K562 (cell line): Measurements from ENCODE around the gene FZD8. TPM values are rescaled to one million over a fixed set of nuclear protein-coding genes. Genes with fewer than 3 reads are reported as not detected.

Source experiments
- ATAC-seq: fragments of 200-7000 bp; cut with Tn5 transposase; 3 replicates; pipeline ENCODE4 v1.9.1; 2020; ENCODE audit warnings: moderate library complexity
- BruUV-seq: library from RNA; stranded (reverse); fragments of 400-500 nt; replicated peaks from 2 replicates; lab custom pipeline; 2021; lab: Mats Ljungman, UMichigan
- CTCF ChIA-PET: fragments of 300-600 bp; formaldehyde crosslinking; extraction: SDS; loops from one replicate; lab custom pipeline; 2021; ENCODE audit warnings: low intra/inter-chr PET ratio; lab: Yijun Ruan, JAX
- POLR2A ChIA-PET: fragments of 300-600, 350-650 bp; sonication (Branson Sonifier 250); formaldehyde crosslinking; extraction: SDS; loops from one replicate; lab custom pipeline; 2021; ENCODE audit warnings: antibody characterized with exemption, inconsistent platforms; lab: Yijun Ruan, JAX
- DNase-seq, 4 experiments: peaks; one replicate each; pipeline versions ENCODE4 v3.0.0 to v3.0.0-alpha.2; 2011 to 2018; ENCODE audit warnings: low spot score in 3 of 4, mixed read lengths in 3 of 4; ENCODE audit errors: extremely low read depth in 1 of 4
- FAIRE-seq: peaks from 2 replicates; lab custom pipeline; 2011; peaks lifted over from hg19 to GRCh38; lab: Jason Lieb, UNC
- H2AFZ ChIP-seq: 2 replicates; pipeline ENCODE4 v1.6.0; 2011; ENCODE audit warnings: low read depth, low read length, control low read depth, inconsistent platforms
- H3K27ac ChIP-seq: fragments of 200-600 bp; 3 replicates; pipeline ENCODE4 v1.8.0; 2011; ENCODE audit warnings: low read depth, mild to moderate bottlenecking, control low read depth, inconsistent platforms, low read length, moderate library complexity, mixed read lengths; ENCODE audit errors: extremely low read depth
- H3K27me3 ChIP-seq, 2 experiments: fragments of 300-600 bp in 1 of 2; 2 replicates in 1 of 2; 3 replicates in 1 of 2; pipeline versions ENCODE4 v1.6.0 to v1.8.0; 2011; ENCODE audit warnings: inconsistent platforms in 2 of 2, low read length in 2 of 2, mild to moderate bottlenecking in 1 of 2, mixed read lengths in 1 of 2, moderate library complexity in 1 of 2; ENCODE audit not compliant: control insufficient read depth in 2 of 2, insufficient read depth in 2 of 2
- H3K36me3 ChIP-seq: fragments of 300-600 bp; 3 replicates; pipeline ENCODE4 v1.8.0; 2011; ENCODE audit warnings: mild to moderate bottlenecking, low read length, inconsistent platforms; ENCODE audit not compliant: control insufficient read depth, insufficient read depth
- H3K4me1 ChIP-seq, 2 experiments: fragments of 200-600 bp in 1 of 2; replicated peaks in 1 of 2; 2 replicates in 1 of 2; 3 replicates in 1 of 2; pipeline versions ENCODE4 v1.5.1 to v1.8.0; 2011; ENCODE audit warnings: inconsistent platforms in 2 of 2, low read length in 2 of 2, mild to moderate bottlenecking in 1 of 2, mixed read lengths in 1 of 2, moderate library complexity in 1 of 2; ENCODE audit not compliant: control insufficient read depth in 2 of 2, insufficient read depth in 2 of 2
- H3K4me2 ChIP-seq: 2 replicates; pipeline ENCODE4 v1.6.1; 2011; ENCODE audit warnings: low read length, control low read depth, inconsistent platforms, mixed read lengths; ENCODE audit not compliant: insufficient read depth
- H3K4me3 ChIP-seq: fragments of 200-600 bp; sonication (generic), shearing (Covaris generic); 2 replicates; pipeline ENCODE4 v1.5.1; 2016; ENCODE audit warnings: control low read depth, inconsistent platforms
- H3K79me2 ChIP-seq: fragments of 200-600 bp; 3 replicates; pipeline ENCODE4 v1.8.0; 2011; ENCODE audit warnings: low read length, inconsistent platforms; ENCODE audit not compliant: control insufficient read depth, insufficient read depth
- H3K9ac ChIP-seq, 2 experiments: 2 replicates each; pipeline versions ENCODE4 v1.6.0 to v1.6.1; 2011; ENCODE audit warnings: low read depth in 2 of 2, low read length in 2 of 2, control low read depth in 1 of 2, inconsistent platforms in 1 of 2, mild to moderate bottlenecking in 1 of 2, mixed read lengths in 1 of 2; ENCODE audit not compliant: insufficient read depth in 1 of 2
- H3K9me1 ChIP-seq: one replicate; pipeline ENCODE4 v1.6.0; 2011; ENCODE audit warnings: inconsistent platforms, mild to moderate bottlenecking, low read length, moderate library complexity; ENCODE audit not compliant: control insufficient read depth, insufficient read depth
- H3K9me3 ChIP-seq: replicated peaks from 2 replicates; pipeline ENCODE4 v1.5.1; 2011; ENCODE audit warnings: low read depth, low read length, inconsistent platforms; ENCODE audit not compliant: control insufficient read depth, insufficient read depth
- H4K20me1 ChIP-seq: replicated peaks from 2 replicates; pipeline ENCODE4 v1.6.1; 2011; ENCODE audit warnings: low read length, inconsistent platforms, mixed read lengths; ENCODE audit not compliant: control insufficient read depth, insufficient read depth
- BRCA1 ChIP-seq, 2 experiments: fragments of 450-650 bp in 1 of 2; sonication (generic) in 1 of 2; formaldehyde crosslinking in 1 of 2; IDR thresholded peaks; 2 replicates each; pipeline versions ENCODE4 v1.5.0 to v1.6.1; 2017 to 2020; ENCODE audit warnings: mild to moderate bottlenecking in 1 of 2, missing genetic modification reagents in 1 of 2
- CEBPB ChIP-seq: fragments of 450-650 bp; IDR thresholded peaks from 2 replicates; pipeline ENCODE4 v1.6.1; 2016; ENCODE audit warnings: missing genetic modification characterization, missing compliant biosample characterization
- CEBPG ChIP-seq, 3 experiments: fragments of 200-800 bp in 1 of 3; sonication (Bioruptor generic) in 1 of 3; sonication (generic) in 1 of 3; formaldehyde crosslinking in 1 of 3; IDR thresholded peaks in 2 of 3; conservative IDR thresholded peaks in 1 of 3; 2 replicates each; pipeline versions ENCODE4 v1.6.1 to v1.8.0; 2016 to 2022; ENCODE audit warnings: missing compliant biosample characterization in 2 of 3, missing genetic modification characterization in 2 of 3, mild to moderate bottlenecking in 1 of 3, missing genetic modification reagents in 1 of 3
- ILF3 ChIP-seq: fragments of 450-650 bp; IDR thresholded peaks from 2 replicates; pipeline ENCODE4 v1.6.1; 2018; ENCODE audit warnings: antibody characterized with exemption, mild to moderate bottlenecking, moderate library complexity, borderline replicate concordance
- RAD21 ChIP-seq, 2 experiments: fragments of 250-450 bp in 1 of 2; fragments of 450-650 bp in 1 of 2; sonication (Bioruptor Pico) in 1 of 2; formaldehyde crosslinking in 1 of 2; IDR thresholded peaks in 1 of 2; conservative IDR thresholded peaks in 1 of 2; 2 replicates each; pipeline versions ENCODE4 v1.4.0 to v1.8.0; 2020 to 2022; ENCODE audit warnings: mild to moderate bottlenecking in 2 of 2, moderate library complexity in 1 of 2
- TRIM25 ChIP-seq: fragments of 450-650 bp; IDR thresholded peaks from 2 replicates; pipeline ENCODE4 v1.7.0; 2016; ENCODE audit warnings: borderline replicate concordance
- WGBS: fragments of 100-300 bp; shearing (Covaris generic); methylation state at CpG from one replicate; pipeline ENCODE4 v1.1.6; 2016; ENCODE audit warnings: low coverage, mixed read lengths; ENCODE audit not compliant: insufficient coverage; ENCODE audit errors: missing lambda C conversion rate; 5-methylcytosine and 5-hydroxymethylcytosine counted together
- in situ Hi-C: fragments of 300-500 bp; cut with MboI; formaldehyde crosslinking; loops from 4 replicates; pipeline ENCODE4 v1.15.0; 2018; ENCODE audit warnings: inconsistent platforms, mixed read lengths
- intact Hi-C: fragments of 100-400 bp; cut with micrococcal nuclease; formaldehyde crosslinking; loops from 2 replicates; pipeline ENCODE4 v1.14.2; 2022
- polyA plus RNA-seq, 8 experiments: library from polyadenylated mRNA; depleted of rRNA in 4 of 8; stranded (reverse) in 5 of 8; unstranded in 3 of 8; fragments of >200 nt; fragmentation: Nextera tagmentation in 2 of 8; fragmentation: Illumina TruSeq in 1 of 8; extraction: Ambion mirVana in 2 of 8; extraction: Trizol in 1 of 8; gene quantifications; 2 replicates each; pipeline versions ENCODE4 v1.2.1 to v1.2.3, GENCODE V29; 2011 to 2014; ENCODE audit warnings: inconsistent platforms in 1 of 8, missing spikeins in 1 of 8
- total RNA-seq, 7 experiments: library from RNA; depleted of rRNA in 6 of 7; stranded (reverse); fragments of >200 nt in 6 of 7; fragmentation: Illumina TruSeq in 2 of 7; extraction: Trizol in 2 of 7; gene quantifications; 2 replicates each; pipeline versions ENCODE4 v1.2.1 to v1.2.3, GENCODE V29; 2011 to 2021; ENCODE audit warnings: low replicate concordance in 1 of 7

The FZD8 gene
- total and polyA plus RNA-seq, 9 of the 15 experiments (the other 6 are each of a cell fraction or from before 2014, with no cell fraction given), result 0.03 to 1.2 (median 0.16) TPM; not detected in 1

- no peak overlapping the region for H3K4me2 ChIP-seq
- peaks cover 2% of the 10 kb centered on the region for H3K9me1 ChIP-seq
- H3K9me3 ChIP-seq, result no peaks in the 10 kb centered on the region
- no TSS peak for BruUV-seq
- in situ Hi-C loops, result loop anchor here (10.0 to 25.0 kb wide), 2 partner anchors 1255 to 1843 kb away; no protein-coding TSS in a partner anchor
- no peak overlapping the region for H2AFZ ChIP-seq
- no peak for ATAC-seq
- H3K27me3 ChIP-seq, result no peaks in the 10 kb centered on the region
- no peaks in the 10 kb centered on the region for H3K79me2 ChIP-seq
- H4K20me1 ChIP-seq, result no peaks in the 10 kb centered on the region
- DNase-seq, result no peak
- H3K4me1 ChIP-seq, result no peaks in the 10 kb centered on the region
- H3K36me3 ChIP-seq, result no peaks in the 10 kb centered on the region
- POLR2A ChIA-PET, result no interaction called here
- FAIRE-seq, result no peak
- intact Hi-C loops, result loop anchor here (10.0 kb wide), 2 partner anchors 507 to 1863 kb away; partner anchors contain the start of gene CREM
- no peak overlapping the region for H3K9ac ChIP-seq
- no peak overlapping the region for H3K4me3 ChIP-seq
- no peak overlapping the region for H3K27ac ChIP-seq
- CTCF ChIA-PET, result no interaction called here
- no peak for TF ChIP-seq ILF3
- 0 out of 4 replicates have a peak, but pooled peaks of 1 of the 2 experiments have one; percentile 5 for TF ChIP-seq RAD21 (CRISPR knock-in tag; conservative IDR thresholded peaks at IDR 0.05 in 1 of 2, IDR thresholded peaks at IDR 0.05 in 1 of 2)
These were observed 10.1 kb downstream of the FZD8 start for GRCh38 chr10:35632027-35632426.

- Histone ChIP-seq H4K20me1 (no peaks in the 10 kb centered on the region), H3K4me2 (no peak overlapping the region), H3K9me1 (peaks cover 2% of the 10 kb centered on the region), H3K27me3 (no peaks in the 10 kb centered on the region), H3K9ac (no peak overlapping the region), H3K4me1 (no peaks in the 10 kb centered on the region), H3K9me3 (no peaks in the 10 kb centered on the region), H3K27ac (no peak overlapping the region), H2AFZ (no peak overlapping the region), H3K79me2 (no peaks in the 10 kb centered on the region), H3K36me3 (no peaks in the 10 kb centered on the region), H3K4me3 (no peak overlapping the region)
- 0% methylated on average over 1 of the region's 1 CpG for WGBS
- DNase-seq (no peak), ATAC-seq (no peak), FAIRE-seq (no peak)
- intact Hi-C loops, result loop anchor here (10.0 kb wide), 2 partner anchors 507 to 1863 kb away; partner anchors contain the start of gene CREM
- in situ Hi-C loops, result loop anchor here (10.0 to 25.0 kb wide), 2 partner anchors 1256 to 1843 kb away; no protein-coding TSS in a partner anchor
- BruUV-seq, result no TSS peak
- POLR2A ChIA-PET, result no interaction called here
- TF ChIP-seq TRIM25, result no peak
- TF ChIP-seq BRCA1 (IDR thresholded peaks at IDR 0.05), result no peak
- no peak for TF ChIP-seq BRCA1 (CRISPR knock-in tag; IDR thresholded peaks at IDR 0.05)
- peak; percentile 65; the same call in 1 of the 2 replicates for TF ChIP-seq CEBPB (tag)
- no peak for TF ChIP-seq CEBPG (CRISPR knock-in tag; IDR thresholded peaks at IDR 0.05)
- TF ChIP-seq CEBPG (tag; conservative IDR thresholded peaks at IDR 0.05 in 1 of 2, IDR thresholded peaks at IDR 0.05 in 1 of 2), result peak in 1 of 2 experiments; percentile 76; a peak in 2 of 4 replicates
- CTCF ChIA-PET, result no interaction called here
These were observed 10.7 kb downstream of the FZD8 start for GRCh38 chr10:35631404-35631803.
